ENCODE measurements around the gene NT5C1B.

Gene NT5C1B

GRCh38 chr2:18551169-18551568 is 38.2 kb downstream of the NT5C1B start:
- no peak overlapping the region for H3K4me3 ChIP-seq (ENCODE audit: low read length, poor library complexity, severe bottlenecking)
- no peak for TF ChIP-seq CTCF (conservative IDR thresholded peaks at IDR 0.05; ENCODE audit: low read length)
- no peak for TF ChIP-seq EZH2phosphoT487 (IDR thresholded peaks at IDR 0.05; ENCODE audit: borderline replicate concordance)
- H3K9me2 ChIP-seq (replicated peaks; ENCODE audit: low read depth, low read length), result no peaks in the 10 kb centered on the region
- H3K4me2 ChIP-seq (ENCODE audit: low read depth, low read length, poor library complexity, severe bottlenecking), result no peak overlapping the region
- H3K4me1 ChIP-seq (ENCODE audit: insufficient read depth, low read length, poor library complexity, severe bottlenecking), result peaks cover 26% of the 10 kb centered on the region
- no peaks in the 10 kb centered on the region for H3K9me3 ChIP-seq (ENCODE audit: insufficient read depth, low read depth, low read length)
- no peaks in the 10 kb centered on the region for H4K20me1 ChIP-seq (ENCODE audit: insufficient read depth, low read length, poor library complexity, severe bottlenecking)
- no peaks in the 10 kb centered on the region for H3F3A ChIP-seq (ENCODE audit: low read depth)
- H3K79me2 ChIP-seq (ENCODE audit: insufficient read depth, low read length), result no peaks in the 10 kb centered on the region
- no peak overlapping the region for H3K9ac ChIP-seq (ENCODE audit: low read depth, low read length, poor library complexity, severe bottlenecking)
- H2AFZ ChIP-seq (ENCODE audit: low read length), result no peak overlapping the region
- H3K36me3 ChIP-seq (ENCODE audit: insufficient read depth, low read length), result peaks cover 13% of the 10 kb centered on the region; the same call in 1 of the 2 replicates
- H3K27me3 ChIP-seq (ENCODE audit: insufficient read depth, low read length, poor library complexity, severe bottlenecking), result no peaks in the 10 kb centered on the region

GRCh38 chr2:18550433-18550832 is 38.9 kb downstream of the NT5C1B start:
- H3K27me3 ChIP-seq (ENCODE audit: insufficient read depth, low read length, poor library complexity, severe bottlenecking), result no peaks in the 10 kb centered on the region
- H3K4me3 ChIP-seq (ENCODE audit: low read length, poor library complexity, severe bottlenecking), result no peak overlapping the region
- TF ChIP-seq CTCF (conservative IDR thresholded peaks at IDR 0.05; ENCODE audit: low read length) (no peak), EZH2phosphoT487 (IDR thresholded peaks at IDR 0.05; ENCODE audit: borderline replicate concordance) (no peak)
- no peaks in the 10 kb centered on the region for H3K79me2 ChIP-seq (ENCODE audit: insufficient read depth, low read length)
- H3K9ac ChIP-seq (ENCODE audit: low read depth, low read length, poor library complexity, severe bottlenecking), result no peak overlapping the region
- no peak overlapping the region for H2AFZ ChIP-seq (ENCODE audit: low read length)
- H3F3A ChIP-seq (ENCODE audit: low read depth), result no peaks in the 10 kb centered on the region
- no peaks in the 10 kb centered on the region for H3K9me3 ChIP-seq (ENCODE audit: insufficient read depth, low read depth, low read length)
- no peaks in the 10 kb centered on the region for H3K9me2 ChIP-seq (replicated peaks; ENCODE audit: low read depth, low read length)
- H4K20me1 ChIP-seq (ENCODE audit: insufficient read depth, low read length, poor library complexity, severe bottlenecking), result no peaks in the 10 kb centered on the region
- peaks cover 29% of the 10 kb centered on the region for H3K4me1 ChIP-seq (ENCODE audit: insufficient read depth, low read length, poor library complexity, severe bottlenecking)
- peaks cover 9% of the 10 kb centered on the region; the same call in 1 of the 2 replicates for H3K36me3 ChIP-seq (ENCODE audit: insufficient read depth, low read length)
- H3K4me2 ChIP-seq (ENCODE audit: low read depth, low read length, poor library complexity, severe bottlenecking), result no peak overlapping the region

GRCh38 chr2:18549083-18549482 is 40.3 kb downstream of the NT5C1B start:
- H3K36me3 ChIP-seq (ENCODE audit: insufficient read depth, low read length), result no peaks in the 10 kb centered on the region
- no peaks in the 10 kb centered on the region for H3K27me3 ChIP-seq (ENCODE audit: insufficient read depth, low read length, poor library complexity, severe bottlenecking)
- no peak overlapping the region for H3K4me3 ChIP-seq (ENCODE audit: low read length, poor library complexity, severe bottlenecking)
- H2AFZ ChIP-seq (ENCODE audit: low read length), result no peak overlapping the region
- H3K4me1 ChIP-seq (ENCODE audit: insufficient read depth, low read length, poor library complexity, severe bottlenecking), result peaks cover 24% of the 10 kb centered on the region
- H3K79me2 ChIP-seq (ENCODE audit: insufficient read depth, low read length), result no peaks in the 10 kb centered on the region
- H4K20me1 ChIP-seq (ENCODE audit: insufficient read depth, low read length, poor library complexity, severe bottlenecking), result no peaks in the 10 kb centered on the region
- TF ChIP-seq EZH2phosphoT487 (IDR thresholded peaks at IDR 0.05; ENCODE audit: borderline replicate concordance) (no peak), CTCF (conservative IDR thresholded peaks at IDR 0.05; ENCODE audit: low read length) (no peak)
- no peaks in the 10 kb centered on the region for H3K9me3 ChIP-seq (ENCODE audit: insufficient read depth, low read depth, low read length)
- H3K9me2 ChIP-seq (replicated peaks; ENCODE audit: low read depth, low read length), result no peaks in the 10 kb centered on the region
- no peaks in the 10 kb centered on the region for H3F3A ChIP-seq (ENCODE audit: low read depth)
- no peak overlapping the region for H3K9ac ChIP-seq (ENCODE audit: low read depth, low read length, poor library complexity, severe bottlenecking)
- H3K4me2 ChIP-seq (ENCODE audit: low read depth, low read length, poor library complexity, severe bottlenecking), result no peak overlapping the region
